Hematopoietic multipotent progenitor cell treated with erythropoietin and hydrocortisone succinate and interleukin-3 and kit ligand, for 17 days (in vitro differentiated cells): ENCODE data around the gene OXT.
"Not testable (repeated sequence)": the region's sequence is repeated elsewhere in the genome, so short reads cannot be mapped to it uniquely, and the experiment has no call there.

Source experiments
- DNase-seq: peaks from one replicate; pipeline ENCODE4 v3.0.0-alpha.2; 2015; ENCODE audit warnings: low spot score

OXT gene

GRCh38 chr20:3071610-3072529 lies at the start of gene OXT:
Gene OXT, plus strand, starts transcription at chr20:3071620. Its CDS starts 36 bp downstream, at chr20:3071656.
- DNase-seq: no peak

GRCh38 chr20:3021777-3022176 lies 49.6 kb upstream of the OXT start:
- no peak for DNase-seq

GRCh38 chr20:3022559-3023490 lies 48.6 kb upstream of the OXT start:
- not testable (repeated sequence) for DNase-seq

- no peak for DNase-seq
Measured at GRCh38 chr20:3027987-3028386, 43.4 kb upstream of the OXT start.

- no peak for DNase-seq
Measured at GRCh38 chr20:3031524-3032147, 39.8 kb upstream of the OXT start.

- DNase-seq: no peak
Measured at GRCh38 chr20:3032624-3033023, 38.8 kb upstream of the OXT start.

GRCh38 chr20:3037654-3038053 lies 33.8 kb upstream of the OXT start:
- DNase-seq: no peak

- no peak for DNase-seq
Measured at GRCh38 chr20:3038454-3038853, 33.0 kb upstream of the OXT start.

GRCh38 chr20:3039426-3039825 lies 32.0 kb upstream of the OXT start:
- DNase-seq: no peak

GRCh38 chr20:3040086-3040485 lies 31.3 kb upstream of the OXT start:
- DNase-seq: no peak

- no peak for DNase-seq
Measured at GRCh38 chr20:3041854-3042409, 29.5 kb upstream of the OXT start.

- DNase-seq: no peak
Measured at GRCh38 chr20:3042625-3043024, 28.8 kb upstream of the OXT start.

GRCh38 chr20:3043322-3043721 lies 28.1 kb upstream of the OXT start, which contains the start of gene GNRH2:
Gene GNRH2, plus strand, starts transcription at chr20:3043622. Its CDS starts 793 bp downstream, at chr20:3044415.
- DNase-seq: no peak

- DNase-seq: no peak
Measured at GRCh38 chr20:3044336-3044965, 27.0 kb upstream of the OXT start.

GRCh38 chr20:3045042-3045815 lies 26.2 kb upstream of the OXT start:
- no peak for DNase-seq

- peak; percentile 19 for DNase-seq
Measured at GRCh38 chr20:3045816-3046676, 25.4 kb upstream of the OXT start, which contains the start of gene MRPS26. Gene MRPS26, plus strand, starts transcription at chr20:3046052. Its CDS starts 17 bp downstream, at chr20:3046069.

- DNase-seq: no peak
Measured at GRCh38 chr20:3046677-3047462, 24.6 kb upstream of the OXT start.
